OCI-LY7 (cell line): ENCODE data around the gene PPCDC.

Experiments used
- CTCF ChIP-seq: fragments of 200-600 bp; sonication (generic); conservative IDR thresholded peaks from 2 replicates; pipeline ENCODE4 v1.5.1; 2014; ENCODE audit warnings: mild to moderate bottlenecking, antibody characterized with exemption, low read length, moderate library complexity, mixed read lengths
- EZH2phosphoT487 ChIP-seq: fragments of 200-600 bp; sonication (generic); IDR thresholded peaks from 2 replicates; pipeline ENCODE4 v1.6.1; 2018; ENCODE audit warnings: low read depth, borderline replicate concordance, mild to moderate bottlenecking, mixed run types, antibody characterized with exemption, low read length, moderate library complexity, mixed read lengths

DNA sequence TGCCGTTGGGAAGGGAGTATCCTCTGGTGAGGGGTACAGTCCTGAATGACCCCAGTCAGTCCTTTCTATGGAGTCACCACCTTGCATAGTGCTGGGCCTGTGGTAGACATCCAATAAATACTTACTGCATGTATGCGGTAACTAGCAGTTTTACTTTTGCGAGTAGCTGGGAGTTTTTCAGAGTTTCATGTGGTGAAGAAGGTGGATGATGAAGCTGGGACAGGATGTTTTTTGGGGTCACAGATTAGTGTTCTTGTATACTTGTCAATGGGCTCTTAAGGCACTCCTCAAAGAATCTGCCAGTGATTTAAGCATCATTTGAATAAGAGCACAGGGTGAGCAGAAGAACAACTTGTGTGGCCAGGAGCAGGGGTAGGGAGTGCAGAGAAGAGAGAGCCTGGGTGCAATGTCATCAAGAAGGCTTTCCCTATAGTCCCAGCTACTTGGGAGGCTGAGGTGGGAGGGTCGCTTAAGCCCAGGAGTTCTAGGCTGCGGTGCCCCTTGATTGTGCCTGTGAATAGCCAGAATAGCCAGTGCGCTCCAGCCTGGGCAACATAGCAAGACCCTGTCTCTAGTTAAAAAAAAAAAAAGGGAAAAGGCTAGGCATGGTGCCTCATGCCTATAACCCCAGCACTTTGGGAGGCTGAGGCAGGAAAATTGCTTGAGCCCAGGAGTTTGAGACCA, 22.1 kb downstream of the PPCDC start:
- no peak for TF ChIP-seq CTCF
- no peak for TF ChIP-seq EZH2phosphoT487
